GM10248 (cell line): ENCODE results near the gene CWF19L2.

ENCODE experiments used
- CTCF ChIA-PET: fragments of 300-600 bp; sonication (Branson Sonifier 250); formaldehyde crosslinking; extraction: SDS; loops from one replicate; lab custom pipeline; 2021; ENCODE audit warnings: antibody characterized with exemption; lab: Yijun Ruan, JAX
- POLR2A ChIA-PET: fragments of 350-650 bp; sonication (Branson Sonifier 250); formaldehyde crosslinking; extraction: SDS; loops from one replicate; lab custom pipeline; 2020; ENCODE audit warnings: antibody characterized with exemption; lab: Yijun Ruan, JAX
- DNase-seq: peaks from one replicate; pipeline ENCODE4 v3.0.0; 2012; ENCODE audit errors: extremely low spot score
- CTCF ChIP-seq: IDR thresholded peaks from 2 replicates; pipeline ENCODE4 v1.5.1; 2012; ENCODE audit warnings: mild to moderate bottlenecking, low read depth; ENCODE audit errors: extremely low read depth, missing control alignments, control extremely low read depth

Gene CWF19L2

GRCh38 chr11:107384144-107384852, 73.3 kb downstream of the CWF19L2 start:
- ChIA-PET POLR2A (no interaction called here), CTCF (interaction anchor here (1.1 to 1.3 kb wide), 3 partner anchors 10 to 26 kb away, joined by 3 read pairs; no protein-coding TSS in a partner anchor)
- TF ChIP-seq CTCF = no peak
- DNase-seq = no peak

GRCh38 chr11:107372439-107372838, 85.2 kb downstream of the CWF19L2 start:
- DNase-seq = no peak
- TF ChIP-seq CTCF = no peak
- ChIA-PET POLR2A (no interaction called here), CTCF (no interaction called here)

- TF ChIP-seq CTCF = no peak
- ChIA-PET POLR2A (no interaction called here), CTCF (no interaction called here)
- no peak for DNase-seq
Measured at GRCh38 chr11:107370390-107370789, 87.2 kb downstream of the CWF19L2 start.

GRCh38 chr11:107359701-107360100, 97.9 kb downstream of the CWF19L2 start:
- no peak for DNase-seq
- ChIA-PET CTCF (no interaction called here), POLR2A (no interaction called here)
- TF ChIP-seq CTCF = no peak

- POLR2A ChIA-PET = no interaction called here
- no peak for DNase-seq
- no peak for TF ChIP-seq CTCF
- CTCF ChIA-PET = no interaction called here
Measured at GRCh38 chr11:107357877-107358276, 99.7 kb downstream of the CWF19L2 start.

- CTCF ChIA-PET = no interaction called here
Measured at GRCh38 chr11:107354780-107355179, 102.8 kb downstream of the CWF19L2 start.

More at GRCh38 chr11:107354780-107355179, 102.8 kb downstream of the CWF19L2 start:
- POLR2A ChIA-PET = no interaction called here
- TF ChIP-seq CTCF = no peak
- no peak for DNase-seq
